SK-N-SH treated with all-trans-retinoic acid at 6 μM for 48 hours (cell line): ENCODE results near the gene ALOX15B.

ENCODE experiments used
- ATAC-seq: fragments of 200-7000 bp; cut with Tn5 transposase; 3 replicates; pipeline ENCODE4 v1.9.1; 2020; ENCODE audit warnings: mild to moderate bottlenecking, moderate library complexity
- ARNTL ChIP-seq: fragments of 450-650 bp; formaldehyde crosslinking; IDR thresholded peaks from 2 replicates; pipeline ENCODE4 v1.5.0; 2020; ENCODE audit warnings: low read depth, mild to moderate bottlenecking, moderate library complexity, borderline replicate concordance
- BACH2 ChIP-seq: fragments of 250-450 bp; sonication (Bioruptor Pico); IDR thresholded peaks from 2 replicates; pipeline ENCODE4 v1.9.0; 2021; ENCODE audit warnings: mild to moderate bottlenecking, borderline replicate concordance
- CSDC2 ChIP-seq: fragments of 250-450 bp; sonication (Bioruptor Pico); IDR thresholded peaks from 2 replicates; pipeline ENCODE4 v1.5.0; 2020; ENCODE audit warnings: mild to moderate bottlenecking, moderate library complexity
- CSRNP3 ChIP-seq: fragments of 250-450 bp; sonication (Bioruptor Pico); IDR thresholded peaks from 2 replicates; pipeline ENCODE4 v1.5.1; 2021; ENCODE audit warnings: mild to moderate bottlenecking, moderate library complexity
- ESRRG ChIP-seq: fragments of 250-450 bp; sonication (Bioruptor Pico); IDR thresholded peaks from 2 replicates; pipeline ENCODE4 v1.6.1; 2021; ENCODE audit warnings: mild to moderate bottlenecking
- GLIS3 ChIP-seq: fragments of 250-450 bp; sonication (Bioruptor Pico); IDR thresholded peaks from 2 replicates; pipeline ENCODE4 v1.5.0; 2020; ENCODE audit warnings: mild to moderate bottlenecking, moderate library complexity
- OSR1 ChIP-seq: fragments of 250-450 bp; sonication (Bioruptor Pico); IDR thresholded peaks from 2 replicates; pipeline ENCODE4 v1.8.0; 2022; ENCODE audit warnings: moderate library complexity, mild to moderate bottlenecking, inconsistent platforms
- PATZ1 ChIP-seq: fragments of 250-450 bp; sonication (Bioruptor Pico); IDR thresholded peaks from 2 replicates; pipeline ENCODE4 v1.8.0; 2020; ENCODE audit warnings: mild to moderate bottlenecking, moderate library complexity, borderline replicate concordance
- PPARA ChIP-seq: fragments of 250-450 bp; sonication (Bioruptor Pico); IDR thresholded peaks from 2 replicates; pipeline ENCODE4 v1.5.0; 2020; ENCODE audit warnings: mild to moderate bottlenecking, borderline replicate concordance
- RARB ChIP-seq: fragments of 250-450 bp; sonication (Bioruptor Pico); IDR thresholded peaks from 2 replicates; pipeline ENCODE4 v1.8.0; 2021; ENCODE audit warnings: mild to moderate bottlenecking, moderate library complexity
- SNAI2 ChIP-seq: fragments of 250-450 bp; sonication (Bioruptor Pico); IDR thresholded peaks from 2 replicates; pipeline ENCODE4 v1.5.0; 2020; ENCODE audit warnings: mild to moderate bottlenecking, moderate library complexity
- TCF4 ChIP-seq: fragments of 250-450 bp; sonication (Bioruptor Pico); IDR thresholded peaks from 2 replicates; pipeline ENCODE4 v1.8.0; 2021; ENCODE audit warnings: mild to moderate bottlenecking, moderate library complexity, borderline replicate concordance
- TOX ChIP-seq: fragments of 250-450 bp; sonication (Bioruptor Pico); IDR thresholded peaks from 2 replicates; pipeline ENCODE4 v1.8.0; 2021; ENCODE audit warnings: mild to moderate bottlenecking, moderate library complexity, borderline replicate concordance
- ZFP3 ChIP-seq: fragments of 250-450 bp; sonication (Bioruptor Pico); IDR thresholded peaks from 2 replicates; pipeline ENCODE4 v1.5.0; 2020; ENCODE audit warnings: mild to moderate bottlenecking, moderate library complexity
- ZFP30 ChIP-seq: fragments of 450-650 bp; formaldehyde crosslinking; IDR thresholded peaks from 2 replicates; pipeline ENCODE4 v1.5.0; 2022; ENCODE audit warnings: mild to moderate bottlenecking, moderate library complexity
- ZNF565 ChIP-seq: fragments of 450-650 bp; formaldehyde crosslinking; conservative IDR thresholded peaks from 2 replicates; pipeline ENCODE4 v1.5.0; 2020; ENCODE audit warnings: low read depth, mild to moderate bottlenecking, moderate library complexity
- ZNF70 ChIP-seq: fragments of 450-650 bp; formaldehyde crosslinking; IDR thresholded peaks from 2 replicates; pipeline ENCODE4 v1.5.0; 2020; ENCODE audit warnings: mild to moderate bottlenecking, moderate library complexity
- TF ChIP-seq, protein P1 (sequence below): fragments of 250-450 bp; sonication (Bioruptor Pico); IDR thresholded peaks from 2 replicates; pipeline ENCODE4 v1.8.0; 2021; ENCODE audit warnings: low read depth, mild to moderate bottlenecking, moderate library complexity, borderline replicate concordance
- TF ChIP-seq, protein P2 (sequence below): fragments of 250-450 bp; sonication (Bioruptor Pico); IDR thresholded peaks from 2 replicates; pipeline ENCODE4 v1.5.1; 2020; ENCODE audit warnings: low read depth, mild to moderate bottlenecking, moderate library complexity

The ALOX15B gene

DNA sequence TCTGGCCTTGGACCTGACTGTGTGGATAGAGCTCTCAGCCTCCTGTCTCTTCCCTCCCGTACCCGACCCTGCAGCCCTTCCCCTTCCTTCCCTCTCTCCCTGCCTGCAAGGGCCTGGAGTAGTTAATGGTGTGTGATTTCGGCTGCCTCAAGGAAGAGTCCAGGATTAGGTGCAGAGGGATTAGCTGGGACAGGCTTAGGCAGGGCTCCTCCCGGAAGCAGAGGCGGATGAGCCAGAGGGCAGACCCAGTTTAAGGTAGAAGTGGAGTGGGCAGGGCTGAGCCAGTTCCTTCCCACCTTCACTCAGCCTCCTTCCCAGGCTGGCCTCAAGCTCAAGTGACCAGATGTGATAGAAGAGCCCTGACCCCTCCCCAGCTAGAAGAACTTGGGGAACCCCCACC, 19.7 kb upstream of the ALOX15B start:
- ATAC-seq, result no peak
- TF ChIP-seq ZNF565 (no peak), TOX (no peak), ZNF70 (CRISPR knock-in tag) (no peak), TCF4 (CRISPR knock-in tag) (no peak), RARB (no peak), ARNTL (CRISPR knock-in tag) (no peak), ZFP3 (CRISPR knock-in tag) (no peak), SNAI2 (CRISPR knock-in tag) (no peak), PATZ1 (no peak), OSR1 (no peak), PPARA (CRISPR knock-in tag) (no peak), CSDC2 (CRISPR knock-in tag) (no peak)

GRCh38 chr17:8019665-8020650, 18.9 kb upstream of the ALOX15B start:
- TF ChIP-seq GLIS3 (no peak), CSRNP3 (CRISPR knock-in tag) (no peak), PATZ1 (no peak)
- ATAC-seq, result no peak

- TF ChIP-seq TOX (no peak), PPARA (CRISPR knock-in tag) (no peak), GLIS3 (no peak), ESRRG (no peak), OSR1 (no peak), ARNTL (CRISPR knock-in tag) (no peak), ZNF565 (no peak), BACH2 (CRISPR knock-in tag) (no peak)
- TF ChIP-seq, protein P1, sequence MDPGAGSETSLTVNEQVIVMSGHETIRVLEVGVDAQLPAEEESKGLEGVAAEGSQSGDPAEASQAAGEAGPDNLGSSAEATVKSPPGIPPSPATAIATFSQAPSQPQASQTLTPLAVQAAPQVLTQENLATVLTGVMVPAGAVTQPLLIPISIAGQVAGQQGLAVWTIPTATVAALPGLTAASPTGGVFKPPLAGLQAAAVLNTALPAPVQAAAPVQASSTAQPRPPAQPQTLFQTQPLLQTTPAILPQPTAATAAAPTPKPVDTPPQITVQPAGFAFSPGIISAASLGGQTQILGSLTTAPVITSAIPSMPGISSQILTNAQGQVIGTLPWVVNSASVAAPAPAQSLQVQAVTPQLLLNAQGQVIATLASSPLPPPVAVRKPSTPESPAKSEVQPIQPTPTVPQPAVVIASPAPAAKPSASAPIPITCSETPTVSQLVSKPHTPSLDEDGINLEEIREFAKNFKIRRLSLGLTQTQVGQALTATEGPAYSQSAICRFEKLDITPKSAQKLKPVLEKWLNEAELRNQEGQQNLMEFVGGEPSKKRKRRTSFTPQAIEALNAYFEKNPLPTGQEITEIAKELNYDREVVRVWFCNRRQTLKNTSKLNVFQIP (CRISPR knock-in tag), result no peak
- TF ChIP-seq, all 23 proteins: peak for 0
- ATAC-seq, result no peak
These were observed 17.9 kb upstream of the ALOX15B start for GRCh38 chr17:8020776-8021564.

GRCh38 chr17:8021565-8022359, 17.1 kb upstream of the ALOX15B start:
- no peak for ATAC-seq
- TF ChIP-seq ZFP30 (CRISPR knock-in tag), result no peak
- TF ChIP-seq CSRNP3 (CRISPR knock-in tag), result no peak
- TF ChIP-seq, protein P2, sequence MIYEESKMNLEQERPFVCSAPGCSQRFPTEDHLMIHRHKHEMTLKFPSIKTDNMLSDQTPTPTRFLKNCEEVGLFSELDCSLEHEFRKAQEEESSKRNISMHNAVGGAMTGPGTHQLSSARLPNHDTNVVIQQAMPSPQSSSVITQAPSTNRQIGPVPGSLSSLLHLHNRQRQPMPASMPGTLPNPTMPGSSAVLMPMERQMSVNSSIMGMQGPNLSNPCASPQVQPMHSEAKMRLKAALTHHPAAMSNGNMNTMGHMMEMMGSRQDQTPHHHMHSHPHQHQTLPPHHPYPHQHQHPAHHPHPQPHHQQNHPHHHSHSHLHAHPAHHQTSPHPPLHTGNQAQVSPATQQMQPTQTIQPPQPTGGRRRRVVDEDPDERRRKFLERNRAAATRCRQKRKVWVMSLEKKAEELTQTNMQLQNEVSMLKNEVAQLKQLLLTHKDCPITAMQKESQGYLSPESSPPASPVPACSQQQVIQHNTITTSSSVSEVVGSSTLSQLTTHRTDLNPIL (CRISPR knock-in tag), result no peak
- no peak for TF ChIP-seq PATZ1
- TF ChIP-seq RARB, result no peak
- no peak for TF ChIP-seq ZNF70 (CRISPR knock-in tag)
